Trophoblast cell (in vitro differentiated cells and primary cell): ENCODE data around the gene RGL2.
"Not testable (repeated sequence)": the region's sequence is repeated elsewhere in the genome, so short reads cannot be mapped to it uniquely, and the experiment has no call there.

ENCODE experiments used
- DNase-seq, 2 donors: peaks; one replicate each; pipeline ENCODE4 v3.0.0-alpha.2; 2016
- H2AFZ ChIP-seq: 2 replicates; pipeline ENCODE4 v1.6.1; 2013; ENCODE audit warnings: low read length, moderate library complexity, mild to moderate bottlenecking; ENCODE audit not compliant: insufficient read depth, poor library complexity
- H2AK5ac ChIP-seq: 2 replicates; pipeline ENCODE4 v1.6.1; 2013; ENCODE audit warnings: mild to moderate bottlenecking, low read length
- H2BK120ac ChIP-seq: 2 replicates; pipeline ENCODE4 v1.6.1; 2013; ENCODE audit warnings: low read length, mild to moderate bottlenecking, moderate library complexity; ENCODE audit not compliant: insufficient read depth, poor library complexity
- H2BK12ac ChIP-seq: 2 replicates; pipeline ENCODE4 v1.6.1; 2013; ENCODE audit warnings: mild to moderate bottlenecking, low read length, moderate library complexity
- H2BK5ac ChIP-seq: 2 replicates; pipeline ENCODE4 v1.6.1; 2013; ENCODE audit warnings: low read length, low read depth, moderate library complexity, mild to moderate bottlenecking; ENCODE audit not compliant: poor library complexity
- H3K14ac ChIP-seq: 2 replicates; pipeline ENCODE4 v1.6.1; 2013; ENCODE audit warnings: mild to moderate bottlenecking, low read length
- H3K18ac ChIP-seq: 2 replicates; pipeline ENCODE4 v1.6.1; 2013; ENCODE audit warnings: mild to moderate bottlenecking, low read length
- H3K23ac ChIP-seq: 2 replicates; pipeline ENCODE4 v1.6.1; 2013; ENCODE audit warnings: low read length
- H3K27ac ChIP-seq: 2 replicates; pipeline ENCODE4 v1.5.1; 2013; ENCODE audit warnings: low read depth, mild to moderate bottlenecking, inconsistent platforms, low read length, moderate library complexity
- H3K27me3 ChIP-seq: 2 replicates; pipeline ENCODE4 v1.6.1; 2013; ENCODE audit warnings: inconsistent platforms, mild to moderate bottlenecking, low read length, moderate library complexity; ENCODE audit not compliant: insufficient read depth
- H3K36me3 ChIP-seq, 2 experiments: 1 replicate in 1 of 2; 2 replicates in 1 of 2; pipeline ENCODE4 v1.6.1; 2013; ENCODE audit warnings: low read length in 2 of 2, mild to moderate bottlenecking in 2 of 2, moderate library complexity in 1 of 2; ENCODE audit not compliant: insufficient read depth in 2 of 2, control insufficient read depth in 1 of 2
- H3K4ac ChIP-seq: 2 replicates; pipeline ENCODE4 v1.6.1; 2013; ENCODE audit warnings: low read depth, mild to moderate bottlenecking, low read length, moderate library complexity
- H3K4me1 ChIP-seq, 2 experiments: 1 replicate in 1 of 2; 2 replicates in 1 of 2; pipeline ENCODE4 v1.6.1; 2013; ENCODE audit warnings: low read length in 2 of 2, mild to moderate bottlenecking in 2 of 2, moderate library complexity in 1 of 2; ENCODE audit not compliant: insufficient read depth in 2 of 2, control insufficient read depth in 1 of 2
- H3K4me2 ChIP-seq: 2 replicates; pipeline ENCODE4 v1.6.1; 2013; ENCODE audit warnings: inconsistent platforms, mild to moderate bottlenecking, low read length, moderate library complexity
- H3K4me3 ChIP-seq: 2 replicates; pipeline ENCODE4 v1.5.1; 2013; ENCODE audit warnings: mild to moderate bottlenecking, low read depth, low read length, inconsistent platforms
- H3K79me1 ChIP-seq: one replicate; pipeline ENCODE4 v1.6.1; 2013; ENCODE audit warnings: low read length
- H3K79me2 ChIP-seq: 2 replicates; pipeline ENCODE4 v1.6.1; 2013; ENCODE audit warnings: low read length, mild to moderate bottlenecking; ENCODE audit not compliant: control insufficient read depth, insufficient read depth, poor library complexity
- H3K9ac ChIP-seq: 2 replicates; pipeline ENCODE4 v1.6.1; 2013; ENCODE audit warnings: mild to moderate bottlenecking, low read length
- H3K9me3 ChIP-seq: 2 replicates; pipeline ENCODE4 v1.6.1; 2013; ENCODE audit warnings: low read depth, mild to moderate bottlenecking, control low read depth, inconsistent platforms, low read length; ENCODE audit not compliant: insufficient read depth
- H4K12ac ChIP-seq: 2 replicates; pipeline ENCODE4 v1.6.1; 2013; ENCODE audit warnings: low read depth, mild to moderate bottlenecking, low read length, moderate library complexity
- H4K8ac ChIP-seq: 2 replicates; pipeline ENCODE4 v1.6.1; 2013; ENCODE audit warnings: low read depth, mild to moderate bottlenecking, low read length, moderate library complexity
- H4K91ac ChIP-seq: one replicate; pipeline ENCODE4 v1.6.1; 2013; ENCODE audit warnings: low read depth, mild to moderate bottlenecking, low read length, moderate library complexity
- WGBS: extraction: QIAGEN DNeasy Blood & Tissue Kit; methylation state at CpG from one replicate; pipeline ENCODE4 v1.1.7; 2013; ENCODE audit warnings: missing lambda C conversion rate; ENCODE audit not compliant: insufficient read length, insufficient coverage; ENCODE audit errors: extremely low coverage; 5-methylcytosine and 5-hydroxymethylcytosine counted together

RGL2 gene

DNA sequence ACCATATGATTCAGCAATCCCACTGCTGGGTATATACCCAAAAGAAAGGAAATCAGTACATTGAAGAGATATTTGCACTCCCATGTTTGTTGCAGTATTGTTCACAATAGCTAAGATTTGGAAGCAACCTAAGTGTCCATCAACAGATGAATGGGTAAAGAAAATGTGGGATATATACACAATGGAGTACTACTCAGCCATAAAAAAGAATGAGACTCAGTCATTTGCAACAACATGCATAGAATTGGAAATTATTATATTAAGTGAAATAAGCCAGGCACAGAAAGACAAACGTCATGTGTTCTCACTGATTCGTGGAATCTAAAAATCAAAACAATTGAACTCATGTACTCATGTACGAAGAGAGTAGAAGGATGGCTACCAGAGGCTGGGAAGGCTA is 36.3 kb downstream of the RGL2 start:
- not testable (repeated sequence) for H3K9me3 ChIP-seq, H4K8ac ChIP-seq, H3K14ac ChIP-seq, H3K27me3 ChIP-seq, H2BK12ac ChIP-seq, DNase-seq, H4K91ac ChIP-seq, H3K23ac ChIP-seq, H2BK120ac ChIP-seq, H3K27ac ChIP-seq, H3K4me2 ChIP-seq, H3K18ac ChIP-seq, H3K9ac ChIP-seq, H3K79me1 ChIP-seq, H3K79me2 ChIP-seq, H2AFZ ChIP-seq, H2AK5ac ChIP-seq, H2BK5ac ChIP-seq, H3K4ac ChIP-seq, H3K4me3 ChIP-seq, H3K4me1 ChIP-seq, H4K12ac ChIP-seq
- WGBS = no CpG with 5 or more reads among the region's 3 CpGs
- H3K36me3 ChIP-seq = peaks cover 43 to 47% of the 10 kb centered on the region in 2 experiments

GRCh38 chr6:33259032-33259431 is 39.7 kb downstream of the RGL2 start:
- no peak overlapping the region for H3K27ac ChIP-seq
- no peak overlapping the region for H3K18ac ChIP-seq
- peak overlapping the region; percentile 30 for H4K12ac ChIP-seq
- no peak overlapping the region for H3K4me3 ChIP-seq
- H2BK5ac ChIP-seq = no peak overlapping the region
- H3K9ac ChIP-seq = no peak overlapping the region
- H3K79me2 ChIP-seq = no peaks in the 10 kb centered on the region
- no peak overlapping the region for H2AFZ ChIP-seq
- no peak overlapping the region for H4K91ac ChIP-seq
- H3K4me1 ChIP-seq = no peaks in the 10 kb centered on the region
- H2AK5ac ChIP-seq = no peak overlapping the region
- WGBS = no CpG with 5 or more reads among the region's 5 CpGs
- H2BK12ac ChIP-seq = no peak overlapping the region
- no peak overlapping the region for H4K8ac ChIP-seq
- peaks cover 17 to 24% of the 10 kb centered on the region in 2 experiments for H3K36me3 ChIP-seq
- H3K9me3 ChIP-seq = no peaks in the 10 kb centered on the region
- no peaks in the 10 kb centered on the region for H3K79me1 ChIP-seq
- no peak for DNase-seq
- no peak overlapping the region for H2BK120ac ChIP-seq
- no peak overlapping the region for H3K23ac ChIP-seq
- no peak overlapping the region for H3K14ac ChIP-seq
- no peak overlapping the region for H3K4ac ChIP-seq
- no peaks in the 10 kb centered on the region for H3K27me3 ChIP-seq
- no peak overlapping the region for H3K4me2 ChIP-seq

DNA sequence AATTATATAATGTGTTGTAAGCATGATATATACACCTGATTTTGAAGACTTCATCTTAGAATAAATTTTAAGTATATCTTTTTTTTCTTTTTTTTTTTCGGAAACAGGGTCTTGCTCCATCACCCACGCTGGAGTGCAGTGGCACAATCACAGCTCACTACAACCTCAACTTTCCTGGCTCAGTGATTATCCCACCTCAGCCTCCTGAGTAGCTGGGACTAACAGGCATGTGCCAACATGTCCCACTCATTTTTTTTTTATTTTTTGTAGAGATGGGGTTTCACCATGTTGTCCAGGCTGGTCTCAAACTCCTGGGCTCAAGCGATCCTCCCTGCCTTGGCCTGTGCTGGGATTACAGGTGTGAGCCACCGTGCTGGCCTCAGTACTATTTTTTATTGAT is 44.2 kb downstream of the RGL2 start:
- no peak overlapping the region for H4K8ac ChIP-seq
- H3K4ac ChIP-seq = no peak overlapping the region
- no peak overlapping the region for H2AK5ac ChIP-seq
- no peak overlapping the region for H3K14ac ChIP-seq
- no peak overlapping the region for H2BK12ac ChIP-seq
- H3K27me3 ChIP-seq = no peaks in the 10 kb centered on the region
- no peak overlapping the region for H2BK5ac ChIP-seq
- no peak overlapping the region for H3K9ac ChIP-seq
- no peak overlapping the region for H3K4me2 ChIP-seq
- no peaks in the 10 kb centered on the region for H3K79me2 ChIP-seq
- no peak overlapping the region for H2BK120ac ChIP-seq
- H3K18ac ChIP-seq = no peak overlapping the region
- no peak overlapping the region for H4K12ac ChIP-seq
- H3K79me1 ChIP-seq = peaks cover 2% of the 10 kb centered on the region
- no peak overlapping the region for H3K27ac ChIP-seq
- H3K4me1 ChIP-seq = peaks cover 4 to 6% of the 10 kb centered on the region in 2 experiments
- H3K23ac ChIP-seq = no peak overlapping the region
- peaks cover 12 to 14% of the 10 kb centered on the region in 2 experiments for H3K36me3 ChIP-seq
- no peaks in the 10 kb centered on the region for H3K9me3 ChIP-seq
- no peak overlapping the region for H4K91ac ChIP-seq
- DNase-seq = no peak
- no peak overlapping the region for H3K4me3 ChIP-seq
- no peak overlapping the region for H2AFZ ChIP-seq
- WGBS = no CpG with 5 or more reads among the region's 4 CpGs

DNA sequence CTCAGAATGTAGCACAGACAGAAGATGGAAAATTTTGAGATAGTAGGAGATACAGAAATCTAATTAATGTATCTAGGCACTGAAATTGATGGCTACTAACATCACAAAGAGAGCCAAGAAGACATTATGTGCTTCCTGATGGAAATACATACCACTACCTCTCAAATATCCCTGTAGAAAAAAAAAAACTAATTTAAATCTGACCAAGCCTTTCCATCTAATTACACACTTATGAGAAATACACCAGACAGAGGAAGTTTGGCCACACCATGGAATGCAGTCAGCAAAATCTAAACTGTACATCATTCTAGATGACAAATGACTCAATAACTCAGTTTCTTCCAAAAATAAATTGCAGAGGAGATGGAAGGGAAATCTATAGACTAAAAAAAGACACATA is 46.0 kb downstream of the RGL2 start:
- Histone ChIP-seq H2BK5ac (no peak overlapping the region), H3K27ac (no peak overlapping the region), H3K4me3 (no peak overlapping the region), H3K79me2 (no peaks in the 10 kb centered on the region), H2BK12ac (no peak overlapping the region), H3K9ac (no peak overlapping the region), H3K18ac (no peak overlapping the region), H4K12ac (no peak overlapping the region), H2AK5ac (no peak overlapping the region), H3K4me1 (peaks cover 12 to 14% of the 10 kb centered on the region in 2 experiments), H3K14ac (no peak overlapping the region), H3K9me3 (no peaks in the 10 kb centered on the region), H3K27me3 (no peaks in the 10 kb centered on the region), H3K4me2 (no peak overlapping the region), H2BK120ac (no peak overlapping the region), H4K91ac (no peak overlapping the region), H3K23ac (no peak overlapping the region), H3K4ac (no peak overlapping the region), H2AFZ (no peak overlapping the region), H3K36me3 (peaks cover 8 to 9% of the 10 kb centered on the region in 2 experiments), H4K8ac (no peak overlapping the region), H3K79me1 (peaks cover 6% of the 10 kb centered on the region)
- no peak for DNase-seq
